Measurements from ENCODE around the gene TOLLIP.

The TOLLIP gene

DNA sequence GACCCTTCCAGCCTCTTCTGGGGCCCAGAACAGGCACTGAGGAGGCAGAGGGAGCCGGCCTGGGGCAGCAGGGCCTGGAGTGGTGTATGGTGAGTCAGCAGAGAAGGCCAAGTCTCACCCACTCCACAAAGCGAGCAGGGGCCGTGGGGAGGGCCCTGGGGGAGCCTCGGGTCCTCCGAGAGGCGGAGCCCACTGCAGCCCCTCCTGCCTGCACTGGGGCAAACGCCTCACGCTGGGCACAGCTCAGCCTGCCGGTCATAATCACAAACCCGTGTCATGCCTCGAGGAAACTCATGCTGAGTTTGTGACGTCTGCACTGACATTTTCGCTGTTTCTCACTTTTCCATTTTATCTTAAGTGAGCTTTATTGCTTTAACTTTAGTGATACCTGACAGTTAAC, 38.4 kb downstream of the TOLLIP start:
- no peak for DNase-seq (ENCODE audit: low read depth in 1 of 2, low spot score in 1 of 2)
- TF ChIP-seq GABPA (IDR thresholded peaks at IDR 0.05; ENCODE audit: low read depth) (no peak), REST (IDR thresholded peaks at IDR 0.05; ENCODE audit: insufficient replicate concordance, low read depth) (no peak), POLR2AphosphoS5 (IDR thresholded peaks at IDR 0.05; ENCODE audit: low read depth) (no peak)
- TF ChIP-seq, protein P1, sequence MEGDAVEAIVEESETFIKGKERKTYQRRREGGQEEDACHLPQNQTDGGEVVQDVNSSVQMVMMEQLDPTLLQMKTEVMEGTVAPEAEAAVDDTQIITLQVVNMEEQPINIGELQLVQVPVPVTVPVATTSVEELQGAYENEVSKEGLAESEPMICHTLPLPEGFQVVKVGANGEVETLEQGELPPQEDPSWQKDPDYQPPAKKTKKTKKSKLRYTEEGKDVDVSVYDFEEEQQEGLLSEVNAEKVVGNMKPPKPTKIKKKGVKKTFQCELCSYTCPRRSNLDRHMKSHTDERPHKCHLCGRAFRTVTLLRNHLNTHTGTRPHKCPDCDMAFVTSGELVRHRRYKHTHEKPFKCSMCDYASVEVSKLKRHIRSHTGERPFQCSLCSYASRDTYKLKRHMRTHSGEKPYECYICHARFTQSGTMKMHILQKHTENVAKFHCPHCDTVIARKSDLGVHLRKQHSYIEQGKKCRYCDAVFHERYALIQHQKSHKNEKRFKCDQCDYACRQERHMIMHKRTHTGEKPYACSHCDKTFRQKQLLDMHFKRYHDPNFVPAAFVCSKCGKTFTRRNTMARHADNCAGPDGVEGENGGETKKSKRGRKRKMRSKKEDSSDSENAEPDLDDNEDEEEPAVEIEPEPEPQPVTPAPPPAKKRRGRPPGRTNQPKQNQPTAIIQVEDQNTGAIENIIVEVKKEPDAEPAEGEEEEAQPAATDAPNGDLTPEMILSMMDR (IDR thresholded peaks at IDR 0.05; ENCODE audit: insufficient read depth, low read length), result no peak
- Histone ChIP-seq H3K4me3 (replicated peaks; ENCODE audit: insufficient read depth, low read length) (no peak overlapping the region), H3K27me3 (ENCODE audit: insufficient read depth, poor library complexity, severe bottlenecking) (no peaks in the 10 kb centered on the region), H3K27ac (replicated peaks) (no peak overlapping the region)

DNA sequence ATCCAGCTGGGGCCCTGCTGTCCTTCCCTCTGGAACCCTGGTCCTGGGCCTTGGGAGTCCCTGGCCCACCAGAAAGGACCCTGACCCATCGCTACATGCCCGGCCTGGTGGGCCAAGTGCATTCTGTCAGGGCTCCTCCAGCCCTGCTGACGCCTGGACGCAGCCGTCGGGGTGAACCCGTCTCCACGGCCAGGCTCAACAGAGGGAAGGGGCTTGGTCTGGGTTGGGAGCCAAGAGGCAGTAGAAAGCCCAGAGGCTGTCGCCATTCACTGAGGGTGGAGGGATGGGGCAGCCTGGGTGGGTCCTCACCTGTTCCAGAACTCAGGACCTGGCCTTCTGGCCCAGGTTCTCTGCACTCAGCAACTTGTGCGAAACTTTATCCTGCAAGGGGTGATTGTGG, 39.0 kb downstream of the TOLLIP start:
- Histone ChIP-seq H3K27ac (replicated peaks) (no peak overlapping the region), H3K27me3 (ENCODE audit: insufficient read depth, poor library complexity, severe bottlenecking) (no peaks in the 10 kb centered on the region), H3K4me3 (replicated peaks; ENCODE audit: insufficient read depth, low read length) (no peak overlapping the region)
- TF ChIP-seq POLR2AphosphoS5 (IDR thresholded peaks at IDR 0.05; ENCODE audit: low read depth), result no peak
- no peak for TF ChIP-seq SPI1 (IDR thresholded peaks at IDR 0.05; ENCODE audit: borderline replicate concordance, low read depth)
- TF ChIP-seq, protein P1 (IDR thresholded peaks at IDR 0.05; ENCODE audit: insufficient read depth, low read length), result no peak
- DNase-seq (ENCODE audit: low read depth in 1 of 2, low spot score in 1 of 2), result no peak

DNA sequence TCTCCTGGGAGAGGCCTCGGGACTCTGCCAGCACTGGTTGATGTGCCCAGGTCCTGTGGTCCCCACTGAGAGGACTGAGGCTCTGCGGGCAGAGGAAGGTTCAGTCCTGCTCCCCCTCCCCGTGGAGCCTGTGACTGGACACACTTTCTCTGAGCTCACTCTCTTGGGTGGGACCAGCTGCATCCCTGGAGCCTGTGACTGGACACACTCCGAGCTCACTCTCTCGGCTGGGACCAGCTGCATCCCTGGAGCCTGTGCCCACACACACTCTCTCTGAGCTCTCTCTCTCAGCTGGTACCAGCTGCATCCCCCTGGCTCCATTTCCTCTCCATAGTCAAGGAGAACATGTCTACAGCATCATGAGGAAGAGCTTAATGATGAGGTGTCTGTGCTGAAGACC, 39.5 kb downstream of the TOLLIP start:
- no peaks in the 10 kb centered on the region for H3K27me3 ChIP-seq (ENCODE audit: insufficient read depth, poor library complexity, severe bottlenecking)
- H3K27ac ChIP-seq (replicated peaks), result no peak overlapping the region
- H3K4me3 ChIP-seq (replicated peaks; ENCODE audit: insufficient read depth, low read length), result no peak overlapping the region
- DNase-seq (ENCODE audit: low read depth in 1 of 2, low spot score in 1 of 2), result no peak
- TF ChIP-seq, protein P1 (IDR thresholded peaks at IDR 0.05; ENCODE audit: insufficient read depth, low read length), result no peak
- TF ChIP-seq SPI1 (IDR thresholded peaks at IDR 0.05; ENCODE audit: borderline replicate concordance, low read depth) (no peak), POLR2AphosphoS5 (IDR thresholded peaks at IDR 0.05; ENCODE audit: low read depth) (no peak), REST (IDR thresholded peaks at IDR 0.05; ENCODE audit: insufficient replicate concordance, low read depth) (no peak), GABPA (IDR thresholded peaks at IDR 0.05; ENCODE audit: low read depth) (no peak)

DNA sequence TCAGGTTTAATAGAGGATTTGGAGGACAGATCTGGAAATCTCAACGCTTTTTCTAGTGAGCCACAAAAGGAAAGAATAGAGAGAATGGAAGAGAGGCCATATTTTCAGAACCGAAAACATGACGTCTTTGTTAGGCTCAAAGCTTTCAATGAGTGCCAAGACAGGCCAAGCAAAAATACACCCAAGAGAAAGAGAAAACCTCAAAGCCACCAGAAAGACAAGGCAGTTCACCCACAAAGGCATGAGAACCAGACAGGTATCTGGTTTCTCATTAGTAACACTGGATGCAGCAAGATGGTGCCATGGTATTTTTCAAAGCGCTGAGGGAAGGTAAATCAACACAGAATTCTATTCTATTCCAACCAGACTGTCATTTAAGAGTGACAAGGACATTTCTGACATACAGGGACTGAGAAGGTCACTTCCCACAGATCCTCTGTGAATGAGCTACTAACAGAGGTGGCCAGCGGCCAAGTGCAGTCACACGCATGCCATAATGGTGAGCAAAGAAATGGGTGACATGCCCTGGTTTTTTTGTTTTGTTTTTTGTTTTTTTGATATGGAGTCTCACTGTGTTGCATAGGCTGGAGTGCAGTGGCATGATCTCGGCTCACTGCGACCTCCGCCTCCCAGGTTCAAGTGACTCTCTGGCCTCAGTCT, 41.9 kb downstream of the TOLLIP start:
- H3K27me3 ChIP-seq (ENCODE audit: insufficient read depth, poor library complexity, severe bottlenecking), result no peaks in the 10 kb centered on the region
- H3K4me3 ChIP-seq (replicated peaks; ENCODE audit: insufficient read depth, low read length), result no peak overlapping the region
- DNase-seq (ENCODE audit: low read depth in 1 of 2, low spot score in 1 of 2), result no peak

More for the DNA sequence above, 41.9 kb downstream of the TOLLIP start:
- TF ChIP-seq SPI1 (IDR thresholded peaks at IDR 0.05; ENCODE audit: borderline replicate concordance, low read depth) (no peak), REST (IDR thresholded peaks at IDR 0.05; ENCODE audit: insufficient replicate concordance, low read depth) (no peak), POLR2AphosphoS5 (IDR thresholded peaks at IDR 0.05; ENCODE audit: low read depth) (no peak)
- TF ChIP-seq, protein P1 (IDR thresholded peaks at IDR 0.05; ENCODE audit: insufficient read depth, low read length), result no peak
- no peak overlapping the region for H3K27ac ChIP-seq (replicated peaks)
